RWPE2 (cell line): ENCODE measurements around the gene CSRP2.

Experiments used
- ATAC-seq: fragments of 200-7000 bp; cut with Tn5 transposase; 3 replicates; pipeline ENCODE4 v1.9.1; 2021; ENCODE audit warnings: low read depth
- DNase-seq: peaks from one replicate; pipeline ENCODE4 v3.0.0-alpha.2; 2020; ENCODE audit warnings: low spot score
- H3K27ac ChIP-seq: fragments of 450-650 bp; 2 replicates; pipeline ENCODE4 v1.5.1; 2017; ENCODE audit warnings: mild to moderate bottlenecking; ENCODE audit not compliant: poor library complexity, severe bottlenecking
- H3K27me3 ChIP-seq: fragments of 250-450 bp; sonication (Bioruptor Pico); 2 replicates; pipeline ENCODE4 v1.5.1; 2021; ENCODE audit warnings: mild to moderate bottlenecking, moderate library complexity; ENCODE audit not compliant: insufficient read depth, poor library complexity, severe bottlenecking
- H3K36me3 ChIP-seq: fragments of 250-450 bp; sonication (Bioruptor Pico); 2 replicates; pipeline ENCODE4 v1.5.1; 2020; ENCODE audit warnings: low read depth, mild to moderate bottlenecking, moderate library complexity
- H3K4me1 ChIP-seq: fragments of 250-450 bp; sonication (Bioruptor Pico); 2 replicates; pipeline ENCODE4 v1.5.1; 2021; ENCODE audit warnings: mild to moderate bottlenecking, moderate library complexity; ENCODE audit not compliant: insufficient read depth, poor library complexity, severe bottlenecking
- H3K4me3 ChIP-seq: fragments of 250-450 bp; sonication (Bioruptor Pico); 2 replicates; pipeline ENCODE4 v1.5.1; 2021; ENCODE audit warnings: mild to moderate bottlenecking, moderate library complexity; ENCODE audit not compliant: severe bottlenecking
- H3K9me3 ChIP-seq: fragments of 250-450 bp; sonication (Bioruptor Pico); 2 replicates; pipeline ENCODE4 v1.5.1; 2021; ENCODE audit warnings: mild to moderate bottlenecking, moderate library complexity; ENCODE audit not compliant: severe bottlenecking
- CTCF ChIP-seq: fragments of 450-650 bp; IDR thresholded peaks from one replicate; pipeline ENCODE4 v1.5.1; 2017; ENCODE audit warnings: mild to moderate bottlenecking, moderate library complexity; ENCODE audit not compliant: poor library complexity, severe bottlenecking

Gene CSRP2

GRCh38 chr12:76883151-76883550 lies 4.3 kb upstream of the CSRP2 start:
- Histone ChIP-seq H3K27ac (no peak overlapping the region), H3K4me3 (no peak overlapping the region), H3K4me1 (no peaks in the 10 kb centered on the region), H3K27me3 (no peaks in the 10 kb centered on the region), H3K9me3 (no peaks in the 10 kb centered on the region), H3K36me3 (no peaks in the 10 kb centered on the region)
- ATAC-seq (peak; percentile 13; the same call in 1 of the 3 replicates), DNase-seq (no peak)
- TF ChIP-seq CTCF: no peak

GRCh38 chr12:76882367-76882766 lies 3.5 kb upstream of the CSRP2 start:
- ATAC-seq (no peak), DNase-seq (no peak)
- Histone ChIP-seq H3K9me3 (no peaks in the 10 kb centered on the region), H3K36me3 (no peaks in the 10 kb centered on the region), H3K4me1 (peaks cover 1% of the 10 kb centered on the region), H3K27me3 (no peaks in the 10 kb centered on the region), H3K4me3 (no peak overlapping the region), H3K27ac (no peak overlapping the region)
- TF ChIP-seq CTCF: no peak

- no peak for ATAC-seq
- H3K36me3 ChIP-seq: no peaks in the 10 kb centered on the region
- H3K9me3 ChIP-seq: no peaks in the 10 kb centered on the region
- TF ChIP-seq CTCF: no peak
- no peak overlapping the region for H3K4me3 ChIP-seq
- DNase-seq: no peak
- no peaks in the 10 kb centered on the region for H3K27me3 ChIP-seq
- peaks cover 12% of the 10 kb centered on the region for H3K4me1 ChIP-seq
- H3K27ac ChIP-seq: no peak overlapping the region
These were observed 2.3 kb upstream of the CSRP2 start for GRCh38 chr12:76881142-76881541.

DNA sequence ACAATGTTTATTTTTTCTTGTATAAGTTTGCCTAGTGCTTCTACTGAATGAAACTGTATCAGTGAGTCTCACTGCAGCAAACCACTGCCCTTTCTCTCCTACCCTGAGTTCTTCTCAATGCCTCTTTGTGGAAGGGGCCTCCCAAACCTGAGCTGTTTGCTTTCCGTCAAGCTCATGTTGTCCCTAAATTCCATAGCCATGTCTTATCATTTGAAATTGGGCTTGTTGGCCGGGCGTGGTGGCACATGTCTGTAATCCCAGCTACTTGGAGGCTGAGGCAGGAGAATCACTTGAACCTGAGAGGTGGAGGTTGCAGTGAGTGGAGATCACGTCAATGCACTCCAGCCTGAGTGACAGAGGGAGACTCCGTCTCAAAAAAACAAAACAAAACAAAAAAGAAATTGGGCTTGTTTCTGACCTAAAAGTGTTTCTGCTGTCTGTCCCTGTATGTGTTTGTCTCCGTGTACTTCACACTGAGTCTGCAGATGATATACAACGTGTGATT lies 1.8 kb upstream of the CSRP2 start:
- Histone ChIP-seq H3K4me3 (no peak overlapping the region), H3K4me1 (peaks cover 12% of the 10 kb centered on the region), H3K27ac (no peak overlapping the region), H3K36me3 (no peaks in the 10 kb centered on the region), H3K27me3 (no peaks in the 10 kb centered on the region), H3K9me3 (no peaks in the 10 kb centered on the region)
- no peak for TF ChIP-seq CTCF
- no peak for ATAC-seq
- DNase-seq: no peak

DNA sequence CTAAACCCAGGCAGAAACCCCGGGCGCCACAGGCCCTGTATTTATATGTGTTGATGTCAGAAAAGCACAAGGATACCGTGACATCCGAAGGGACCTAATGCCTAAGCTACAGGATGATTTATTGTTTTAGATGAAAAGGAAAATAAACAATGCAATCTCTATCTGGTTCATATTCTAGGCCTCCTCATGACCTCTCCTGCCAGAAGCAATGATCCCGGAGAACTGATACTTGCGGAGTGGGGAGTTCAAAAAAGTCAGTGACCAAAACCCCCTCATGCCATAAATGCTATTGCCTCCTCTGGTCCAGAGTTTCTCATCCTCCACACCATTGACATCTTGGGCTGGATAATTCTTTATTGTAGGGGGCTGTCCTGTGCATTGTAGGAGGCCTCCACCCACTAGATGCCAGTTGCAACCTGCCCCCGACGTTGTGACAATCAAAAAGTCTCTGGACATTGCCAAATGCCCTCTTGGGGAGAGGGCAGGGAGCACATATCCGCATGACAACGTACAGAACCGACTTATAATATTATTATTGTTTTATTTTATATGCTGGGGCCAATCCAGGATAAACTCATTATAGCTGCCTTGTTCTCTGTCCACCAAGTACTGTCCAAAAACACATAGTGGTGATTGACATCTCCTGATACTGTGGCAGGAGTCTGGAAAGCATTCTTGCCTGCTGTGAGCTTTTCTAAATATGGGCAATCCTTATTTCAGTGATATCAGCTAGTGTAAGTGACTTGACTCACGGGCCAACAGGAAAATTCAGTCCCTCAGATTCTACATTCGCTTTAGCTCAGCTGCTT lies 1.1 kb upstream of the CSRP2 start:
- DNase-seq (no peak), ATAC-seq (no peak)
- peaks cover 12% of the 10 kb centered on the region for H3K4me1 ChIP-seq
- no peaks in the 10 kb centered on the region for H3K27me3 ChIP-seq
- TF ChIP-seq CTCF: no peak
- no peaks in the 10 kb centered on the region for H3K9me3 ChIP-seq
- H3K36me3 ChIP-seq: no peaks in the 10 kb centered on the region
- peak overlapping the region; percentile 76 for H3K4me3 ChIP-seq
- H3K27ac ChIP-seq: peak overlapping the region; percentile 36
